ENCODE data around the gene SEPTIN1. TPM values are rescaled to one million over a fixed set of nuclear protein-coding genes. Genes with fewer than 3 reads are reported as not detected.
A peak's percentile ranks its signal among the peaks of the same experiment; 100 is the strongest.

Gene SEPTIN1
- total and polyA plus RNA-seq, 3 donors from 2014 or later = 0.63 to 3.9 (median 2.4) TPM

DNA sequence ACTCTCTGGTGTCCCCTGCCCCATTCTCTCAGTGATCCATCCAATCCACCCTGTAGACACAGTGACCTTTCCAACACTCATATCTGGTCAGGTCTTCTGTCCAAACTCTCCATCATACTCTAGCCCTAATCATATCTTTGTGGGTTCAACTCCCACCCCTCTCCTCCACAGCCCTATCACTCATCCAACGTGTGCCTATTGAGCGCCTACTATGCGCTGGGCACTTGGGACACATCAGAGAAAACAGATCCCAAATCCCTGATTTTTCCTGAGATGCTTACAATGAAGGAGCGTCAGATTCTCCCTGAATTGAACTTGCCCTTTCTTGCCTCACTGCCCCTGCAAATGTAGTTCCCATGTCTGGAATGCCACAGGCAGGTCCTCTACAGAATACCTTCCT is 45.7 kb upstream of the SEPTIN1 start:
- intact Hi-C loops (cut with DNase I; ENCODE audit: low total_unique reads) = no loop called here
- no peaks in the 10 kb centered on the region for H3K27me3 ChIP-seq
- H3K4me1 ChIP-seq = peaks cover 12% of the 10 kb centered on the region
- no peak for TF ChIP-seq POLR2A (IDR thresholded peaks at IDR 0.05)
- TF ChIP-seq, protein P1, sequence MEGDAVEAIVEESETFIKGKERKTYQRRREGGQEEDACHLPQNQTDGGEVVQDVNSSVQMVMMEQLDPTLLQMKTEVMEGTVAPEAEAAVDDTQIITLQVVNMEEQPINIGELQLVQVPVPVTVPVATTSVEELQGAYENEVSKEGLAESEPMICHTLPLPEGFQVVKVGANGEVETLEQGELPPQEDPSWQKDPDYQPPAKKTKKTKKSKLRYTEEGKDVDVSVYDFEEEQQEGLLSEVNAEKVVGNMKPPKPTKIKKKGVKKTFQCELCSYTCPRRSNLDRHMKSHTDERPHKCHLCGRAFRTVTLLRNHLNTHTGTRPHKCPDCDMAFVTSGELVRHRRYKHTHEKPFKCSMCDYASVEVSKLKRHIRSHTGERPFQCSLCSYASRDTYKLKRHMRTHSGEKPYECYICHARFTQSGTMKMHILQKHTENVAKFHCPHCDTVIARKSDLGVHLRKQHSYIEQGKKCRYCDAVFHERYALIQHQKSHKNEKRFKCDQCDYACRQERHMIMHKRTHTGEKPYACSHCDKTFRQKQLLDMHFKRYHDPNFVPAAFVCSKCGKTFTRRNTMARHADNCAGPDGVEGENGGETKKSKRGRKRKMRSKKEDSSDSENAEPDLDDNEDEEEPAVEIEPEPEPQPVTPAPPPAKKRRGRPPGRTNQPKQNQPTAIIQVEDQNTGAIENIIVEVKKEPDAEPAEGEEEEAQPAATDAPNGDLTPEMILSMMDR (IDR thresholded peaks at IDR 0.05) = no peak
- no peak for DNase-seq
- H3K4me3 ChIP-seq = no peak overlapping the region
- WGBS, 2 donors = 81 to 85% methylated on average over 4 of the region's 4 CpGs
- no peaks in the 10 kb centered on the region for H3K36me3 ChIP-seq (ENCODE audit: low read depth, missing control alignments)
- H3K9me3 ChIP-seq = no peaks in the 10 kb centered on the region
- no peak overlapping the region for H3K27ac ChIP-seq

- H3K36me3 ChIP-seq (ENCODE audit: low read depth, missing control alignments) = no peaks in the 10 kb centered on the region
- H3K4me1 ChIP-seq = no peaks in the 10 kb centered on the region
- WGBS, 2 donors = 82% methylated on average over 5 of the region's 5 CpGs
- no peaks in the 10 kb centered on the region for H3K27me3 ChIP-seq
- H3K9me3 ChIP-seq = no peaks in the 10 kb centered on the region
- intact Hi-C loops (cut with DNase I; ENCODE audit: low total_unique reads) = no loop called here
- DNase-seq = no peak
- no peak overlapping the region for H3K27ac ChIP-seq
- H3K4me3 ChIP-seq = no peak overlapping the region
- TF ChIP-seq POLR2A (IDR thresholded peaks at IDR 0.05) = no peak
- TF ChIP-seq, protein P1 (IDR thresholded peaks at IDR 0.05) = no peak
Observed at GRCh38 chr16:30421010-30421409, 38.6 kb upstream of the SEPTIN1 start.

DNA sequence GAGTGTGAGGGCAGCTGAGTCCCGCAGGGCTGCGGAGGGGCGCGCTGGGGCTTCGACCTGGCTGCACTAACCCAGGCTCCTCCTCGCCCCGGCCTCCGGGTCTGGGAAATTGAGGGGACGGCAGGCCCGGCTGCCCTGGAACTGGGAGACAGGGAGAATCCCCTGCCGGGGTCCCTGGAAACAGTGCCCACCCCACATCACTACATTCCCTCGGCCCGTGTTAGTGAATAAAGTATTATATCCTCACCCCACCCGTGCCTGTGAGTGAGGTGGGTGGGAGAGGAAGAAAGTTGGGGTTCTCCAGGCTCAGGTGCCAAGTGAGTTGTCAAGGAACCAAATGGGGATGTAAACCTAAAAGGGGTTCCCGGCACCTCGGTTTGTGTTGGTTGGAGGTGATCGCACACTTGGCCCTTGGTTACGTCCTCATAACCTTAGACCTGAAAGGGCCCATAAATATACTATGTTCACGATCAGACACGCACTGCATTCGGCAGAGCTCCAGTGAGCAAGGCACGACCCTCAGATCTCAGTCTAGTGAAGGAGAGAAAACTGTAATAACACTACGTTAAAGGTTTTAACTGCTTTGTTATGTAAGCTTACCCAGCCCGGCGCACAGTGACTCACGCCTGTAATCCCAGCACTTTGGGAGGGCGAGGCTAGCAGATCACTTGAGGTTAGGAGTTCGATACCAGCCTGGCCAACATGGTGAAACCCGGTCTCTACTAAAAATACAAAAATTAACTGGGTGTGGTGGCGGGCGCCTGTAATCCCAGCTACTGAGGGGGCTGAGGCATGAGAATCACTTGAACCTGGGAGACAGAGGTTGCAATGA is 36.2 kb upstream of the SEPTIN1 start:
- no peaks in the 10 kb centered on the region for H3K9me3 ChIP-seq
- H3K27me3 ChIP-seq = no peaks in the 10 kb centered on the region
- WGBS, 2 donors = 62 to 73% methylated on average over 21 to 31 of the region's 31 CpGs
- TF ChIP-seq POLR2A (IDR thresholded peaks at IDR 0.05) = no peak
- TF ChIP-seq, protein P1 (IDR thresholded peaks at IDR 0.05) = no peak
- intact Hi-C loops (cut with DNase I; ENCODE audit: low total_unique reads) = no loop called here
- H3K36me3 ChIP-seq (ENCODE audit: low read depth, missing control alignments) = no peaks in the 10 kb centered on the region
- H3K4me1 ChIP-seq = peaks cover 9% of the 10 kb centered on the region
- DNase-seq = no peak
- H3K4me3 ChIP-seq = peak overlapping the region; percentile 55 to 63
- H3K27ac ChIP-seq = peak overlapping the region; percentile 82 to 90

GRCh38 chr16:30417529-30418349 is 35.4 kb upstream of the SEPTIN1 start:
- no peaks in the 10 kb centered on the region for H3K36me3 ChIP-seq (ENCODE audit: low read depth, missing control alignments)
- 4 to 21% methylated on average over 52 to 114 of the region's 140 CpGs for WGBS, 2 donors
- no peaks in the 10 kb centered on the region for H3K9me3 ChIP-seq
- peaks cover 12% of the 10 kb centered on the region for H3K4me1 ChIP-seq
- peak overlapping the region; percentile 55 to 63 for H3K4me3 ChIP-seq
- peak; percentile 78 for DNase-seq
- no peak for TF ChIP-seq POLR2A (IDR thresholded peaks at IDR 0.05)
- TF ChIP-seq, protein P1 (IDR thresholded peaks at IDR 0.05) = peak in 1 of 3 experiments; percentile 10
- H3K27me3 ChIP-seq = no peaks in the 10 kb centered on the region
- intact Hi-C loops (cut with DNase I; ENCODE audit: low total_unique reads) = no loop called here
- H3K27ac ChIP-seq = peak overlapping the region; percentile 82 to 90
